H1 (cell line): ENCODE measurements around the gene IL13RA1.

Source experiments
- CBX5 ChIP-seq: fragments of 300-800, 300-1000 bp; sonication (generic); IDR thresholded peaks from 2 replicates; pipeline ENCODE4 v1.7.1; 2016; ENCODE audit warnings: antibody characterized with exemption, low read length, low read depth
- CEBPB ChIP-seq: IDR thresholded peaks from 2 replicates; pipeline ENCODE4 v1.6.1; 2012; ENCODE audit warnings: low read depth, low read length
- CHD1 ChIP-seq: IDR thresholded peaks from 2 replicates; pipeline ENCODE4 v1.6.1; 2012; ENCODE audit warnings: low read depth, low read length, improper control_type of control experiment
- HDAC6 ChIP-seq: IDR thresholded peaks from one replicate; pipeline ENCODE4 v1.7.1; 2012; ENCODE audit warnings: low read depth, mild to moderate bottlenecking, inconsistent platforms, low read length, moderate library complexity
- JUND ChIP-seq: IDR thresholded peaks from 2 replicates; pipeline ENCODE4 v1.6.1; 2011; ENCODE audit warnings: mild to moderate bottlenecking, improper control_type of control experiment, low read length
- KDM1A ChIP-seq: fragments of 200-600, 300-600 bp; sonication (generic); IDR thresholded peaks from 2 replicates; pipeline ENCODE4 v1.7.1; 2016; ENCODE audit warnings: mild to moderate bottlenecking, low read length, borderline replicate concordance
- PHF8 ChIP-seq: fragments of 200-600 bp; sonication (generic); conservative IDR thresholded peaks from 2 replicates; pipeline ENCODE4 v1.7.1; 2012; ENCODE audit warnings: low read depth, mild to moderate bottlenecking, inconsistent platforms, low read length, moderate library complexity
- POLR2A ChIP-seq, 2 experiments: IDR thresholded peaks; 1 replicate in 1 of 2; 2 replicates in 1 of 2; pipeline ENCODE4 v1.6.1; 2011; ENCODE audit warnings: low read depth in 2 of 2, low read length in 2 of 2, mild to moderate bottlenecking in 2 of 2; ENCODE audit errors: control extremely low read depth in 1 of 2
- POLR2AphosphoS5 ChIP-seq: IDR thresholded peaks from 2 replicates; pipeline ENCODE4 v1.6.1; 2011; ENCODE audit warnings: low read depth, low read length
- POU5F1 ChIP-seq: IDR thresholded peaks from 2 replicates; pipeline ENCODE4 v1.6.1; 2011; ENCODE audit warnings: low read depth, mild to moderate bottlenecking, low read length, moderate library complexity
- TAF7 ChIP-seq: optimal IDR thresholded peaks from 2 replicates; pipeline ENCODE3; 2011; ENCODE audit warnings: low read depth, mild to moderate bottlenecking, inconsistent platforms, low read length, moderate library complexity, borderline replicate concordance
- TBP ChIP-seq: IDR thresholded peaks from 2 replicates; pipeline ENCODE4 v1.6.1; 2011; ENCODE audit warnings: low read depth, low read length, improper control_type of control experiment
- YY1 ChIP-seq: IDR thresholded peaks from 2 replicates; pipeline ENCODE4 v1.6.1; 2011; ENCODE audit warnings: low read depth, mild to moderate bottlenecking, low read length
- TF ChIP-seq, protein P1 (sequence below), 3 experiments: IDR thresholded peaks; 1 replicate in 2 of 3; 2 replicates in 1 of 3; pipeline versions ENCODE4 v1.5.1 to v1.6.1; 2011; ENCODE audit warnings: low read length in 3 of 3, mild to moderate bottlenecking in 3 of 3, inconsistent platforms in 2 of 3, low read depth in 1 of 3, moderate library complexity in 1 of 3; ENCODE audit not compliant: insufficient read depth in 1 of 3; ENCODE audit errors: control extremely low read depth in 1 of 3

DNA sequence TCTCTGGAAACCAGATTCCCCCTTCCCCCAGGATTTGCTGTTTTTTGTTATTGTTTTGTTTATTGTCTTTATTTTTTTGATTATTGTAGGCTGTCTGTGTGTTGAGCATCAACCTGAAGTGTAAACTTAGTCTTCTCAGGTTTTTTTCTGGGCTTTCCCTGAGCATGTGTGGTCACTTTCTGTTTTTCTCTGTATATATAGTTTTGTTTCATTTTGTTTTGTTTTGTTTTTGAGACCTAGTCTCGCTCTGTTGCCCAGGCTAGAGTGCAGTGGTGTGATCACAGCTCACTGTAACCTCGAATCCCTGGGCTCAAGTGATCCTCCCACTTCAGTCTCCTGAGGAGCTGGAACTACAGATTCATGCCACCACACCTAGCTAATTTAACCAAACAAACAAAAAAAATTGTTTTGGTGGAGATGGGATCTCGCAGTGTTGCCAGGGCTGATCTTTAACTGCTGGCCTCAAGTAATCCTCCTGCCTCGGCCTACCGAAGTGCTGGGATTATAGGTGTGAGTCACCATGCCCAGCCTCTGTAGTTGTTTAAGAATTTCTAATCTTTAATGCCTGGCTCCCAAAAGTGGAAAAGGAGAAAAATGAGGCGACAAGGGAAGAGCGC lies 9.1 kb downstream of the IL13RA1 start:
- no peak for TF ChIP-seq TBP
- TF ChIP-seq, protein P1, sequence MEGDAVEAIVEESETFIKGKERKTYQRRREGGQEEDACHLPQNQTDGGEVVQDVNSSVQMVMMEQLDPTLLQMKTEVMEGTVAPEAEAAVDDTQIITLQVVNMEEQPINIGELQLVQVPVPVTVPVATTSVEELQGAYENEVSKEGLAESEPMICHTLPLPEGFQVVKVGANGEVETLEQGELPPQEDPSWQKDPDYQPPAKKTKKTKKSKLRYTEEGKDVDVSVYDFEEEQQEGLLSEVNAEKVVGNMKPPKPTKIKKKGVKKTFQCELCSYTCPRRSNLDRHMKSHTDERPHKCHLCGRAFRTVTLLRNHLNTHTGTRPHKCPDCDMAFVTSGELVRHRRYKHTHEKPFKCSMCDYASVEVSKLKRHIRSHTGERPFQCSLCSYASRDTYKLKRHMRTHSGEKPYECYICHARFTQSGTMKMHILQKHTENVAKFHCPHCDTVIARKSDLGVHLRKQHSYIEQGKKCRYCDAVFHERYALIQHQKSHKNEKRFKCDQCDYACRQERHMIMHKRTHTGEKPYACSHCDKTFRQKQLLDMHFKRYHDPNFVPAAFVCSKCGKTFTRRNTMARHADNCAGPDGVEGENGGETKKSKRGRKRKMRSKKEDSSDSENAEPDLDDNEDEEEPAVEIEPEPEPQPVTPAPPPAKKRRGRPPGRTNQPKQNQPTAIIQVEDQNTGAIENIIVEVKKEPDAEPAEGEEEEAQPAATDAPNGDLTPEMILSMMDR (IDR thresholded peaks at IDR 0.05; ENCODE audit: control extremely low read depth in 1 of 3, insufficient read depth in 1 of 3, low read depth in 1 of 3, low read length in 3 of 3), result no peak
- TF ChIP-seq CBX5, result no peak
- TF ChIP-seq YY1, result no peak
- TF ChIP-seq JUND, result no peak
- TF ChIP-seq POU5F1, result no peak
- no peak for TF ChIP-seq PHF8
- no peak for TF ChIP-seq POLR2A (IDR thresholded peaks at IDR 0.05; ENCODE audit: control extremely low read depth in 1 of 2, low read depth in 2 of 2, low read length in 2 of 2)
- TF ChIP-seq HDAC6, result no peak
- no peak for TF ChIP-seq TAF7
- TF ChIP-seq POLR2AphosphoS5, result no peak
- no peak for TF ChIP-seq KDM1A
- no peak for TF ChIP-seq CHD1
- TF ChIP-seq CEBPB, result no peak
